Measurements from ENCODE around the gene DAPP1.
"Not testable (repeated sequence)": the region's sequence is repeated elsewhere in the genome, so short reads cannot be mapped to it uniquely, and the experiment has no call there.

The DAPP1 gene

GRCh38 chr4:99825272-99825671 is 8.6 kb downstream of the DAPP1 start:
- DNase-seq = no peak

- DNase-seq = no peak
Measured at GRCh38 chr4:99826016-99826415, 9.4 kb downstream of the DAPP1 start.

GRCh38 chr4:99827454-99827853 is 10.8 kb downstream of the DAPP1 start:
- DNase-seq = no peak

GRCh38 chr4:99827857-99828256 is 11.2 kb downstream of the DAPP1 start:
- no peak for DNase-seq

GRCh38 chr4:99828477-99828876 is 11.8 kb downstream of the DAPP1 start:
- DNase-seq = no peak

GRCh38 chr4:99830051-99830450 is 13.4 kb downstream of the DAPP1 start:
- DNase-seq = not testable (repeated sequence)

- no peak for DNase-seq
Measured at GRCh38 chr4:99832321-99832720, 15.7 kb downstream of the DAPP1 start.

GRCh38 chr4:99832758-99833157 is 16.1 kb downstream of the DAPP1 start:
- DNase-seq = no peak

- no peak for DNase-seq
Measured at GRCh38 chr4:99833756-99834155, 17.1 kb downstream of the DAPP1 start.

- no peak for DNase-seq
Measured at GRCh38 chr4:99834569-99834968, 17.9 kb downstream of the DAPP1 start.

- no peak for DNase-seq
Measured at GRCh38 chr4:99835942-99836341, 19.3 kb downstream of the DAPP1 start.

GRCh38 chr4:99838927-99839326 is 22.3 kb downstream of the DAPP1 start:
- no peak for DNase-seq

GRCh38 chr4:99841129-99841528 is 24.5 kb downstream of the DAPP1 start:
- no peak for DNase-seq

GRCh38 chr4:99843413-99843812 is 26.8 kb downstream of the DAPP1 start:
- DNase-seq = no peak

GRCh38 chr4:99844048-99844447 is 27.4 kb downstream of the DAPP1 start:
- DNase-seq = no peak

- DNase-seq = no peak
Measured at GRCh38 chr4:99845179-99845578, 28.6 kb downstream of the DAPP1 start.

GRCh38 chr4:99845708-99846469 is 29.3 kb downstream of the DAPP1 start:
- no peak for DNase-seq

GRCh38 chr4:99846891-99847290 is 30.3 kb downstream of the DAPP1 start:
- no peak for DNase-seq

GRCh38 chr4:99847362-99847976 is 30.8 kb downstream of the DAPP1 start:
- peak; percentile 19 for DNase-seq

- DNase-seq = no peak
Measured at GRCh38 chr4:99848591-99849001, 32.0 kb downstream of the DAPP1 start.

GRCh38 chr4:99852199-99852749 is 35.6 kb downstream of the DAPP1 start:
- no peak for DNase-seq

- DNase-seq = no peak
Measured at GRCh38 chr4:99853190-99853589, 36.6 kb downstream of the DAPP1 start.

GRCh38 chr4:99853999-99854398 is 37.4 kb downstream of the DAPP1 start:
- no peak for DNase-seq

- DNase-seq = peak; percentile 40
Measured at GRCh38 chr4:99855678-99856077, 39.1 kb downstream of the DAPP1 start.
